AG08395 (cell line): ENCODE results near the gene OR7A10.

Experiments used
- DNase-seq: peaks from one replicate; pipeline ENCODE4 v3.0.0; 2012; ENCODE audit warnings: mixed read lengths, low spot score

Gene OR7A10

DNA sequence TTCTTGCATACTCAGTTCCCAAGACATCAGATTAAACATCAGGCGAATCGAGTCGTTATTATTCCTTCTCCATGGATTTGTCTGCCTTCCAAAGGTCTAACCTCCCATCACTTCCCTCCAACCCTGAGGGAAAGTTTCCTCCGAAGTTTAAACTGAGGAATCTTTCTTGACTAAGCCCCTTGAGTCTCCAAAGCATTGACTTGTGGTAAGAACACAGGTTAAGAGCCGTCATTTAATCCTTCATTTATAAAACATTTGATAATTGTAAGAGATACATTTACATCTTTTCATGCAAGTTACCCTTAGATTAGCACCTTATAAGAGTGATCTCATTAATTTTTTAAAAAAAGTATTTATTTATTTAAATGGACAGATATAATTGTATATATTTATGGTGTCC lies at the start of gene OR7A10:
TSS of gene OR7A10 (minus strand) at position 101 of the 400 bp plus-strand sequence. CDS start 7,045 bp downstream, outside the sequence.
- no peak for DNase-seq

GRCh38 chr19:14890643-14891379 lies 42.1 kb upstream of the OR7A10 start:
- no peak for DNase-seq

GRCh38 chr19:14889994-14890642 lies 41.4 kb upstream of the OR7A10 start:
- no peak for DNase-seq

GRCh38 chr19:14886032-14886431 lies 37.3 kb upstream of the OR7A10 start, which contains the start of gene OR7A17:
Gene OR7A17, minus strand, starts transcription at chr19:14886132. Its CDS starts 4,777 bp downstream, at chr19:14881355.
- no peak for DNase-seq

- peak; percentile 25 for DNase-seq
Observed at GRCh38 chr19:14871619-14872230, 23.0 kb upstream of the OR7A10 start.

GRCh38 chr19:14868497-14868896 lies 19.8 kb upstream of the OR7A10 start:
- DNase-seq = no peak

DNA sequence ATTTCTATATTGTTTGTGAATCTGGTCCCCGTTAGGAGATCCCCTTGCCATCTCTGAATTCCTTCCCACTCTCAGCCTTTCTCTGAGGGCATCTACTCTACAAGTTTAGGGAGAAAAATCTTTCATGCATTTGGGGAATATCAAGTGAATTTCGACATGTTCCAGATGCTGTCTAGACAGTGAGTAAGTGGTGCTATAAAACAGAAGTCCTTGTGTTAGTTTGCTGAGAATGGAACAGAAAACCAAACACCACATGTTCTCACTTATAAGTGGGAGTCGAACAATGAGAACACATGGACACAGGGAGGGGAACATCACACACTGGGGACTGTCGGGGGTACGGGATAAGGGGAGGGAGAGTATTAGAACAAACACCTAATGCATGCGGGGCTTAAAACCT lies 5.1 kb downstream of the OR7A10 start:
- DNase-seq = no peak

DNA sequence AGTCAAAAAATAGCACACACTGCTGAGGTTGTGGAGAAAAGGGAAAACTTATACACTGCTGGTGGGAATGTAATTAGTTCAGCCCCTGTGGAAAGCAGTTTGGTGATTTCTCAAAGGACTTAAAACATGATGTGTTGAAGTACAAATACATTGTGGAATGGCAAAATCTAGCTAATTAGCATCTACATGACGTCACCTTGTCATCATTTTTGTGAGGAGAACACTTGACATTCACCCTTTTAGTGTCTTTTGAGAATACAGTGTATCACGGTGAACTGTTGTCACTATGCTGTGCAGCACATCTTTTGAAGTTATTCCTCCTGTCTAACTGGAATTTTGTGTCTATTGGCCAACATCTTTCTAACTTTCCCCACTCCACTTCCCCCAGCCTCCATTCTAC lies 5.6 kb downstream of the OR7A10 start:
- DNase-seq = no peak

DNA sequence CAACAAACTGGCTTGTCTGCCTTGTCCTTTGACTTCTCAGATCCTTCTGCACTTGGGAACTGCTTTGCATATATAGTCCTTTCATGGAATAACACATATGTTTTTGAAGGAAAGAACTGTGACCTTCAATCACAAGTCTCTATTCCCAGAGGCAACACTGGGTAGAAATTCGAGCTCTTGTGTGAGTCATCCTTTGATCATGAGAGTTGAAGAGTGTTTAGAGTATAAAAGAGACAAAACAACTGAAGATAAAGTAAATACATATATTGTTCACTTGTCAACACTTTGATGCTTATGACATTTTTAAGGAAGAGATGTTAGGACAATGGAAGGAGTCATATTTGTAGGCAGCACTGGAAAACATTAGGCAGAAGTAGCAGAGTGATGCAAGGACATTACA lies 8.5 kb downstream of the OR7A10 start:
- DNase-seq = no peak

DNA sequence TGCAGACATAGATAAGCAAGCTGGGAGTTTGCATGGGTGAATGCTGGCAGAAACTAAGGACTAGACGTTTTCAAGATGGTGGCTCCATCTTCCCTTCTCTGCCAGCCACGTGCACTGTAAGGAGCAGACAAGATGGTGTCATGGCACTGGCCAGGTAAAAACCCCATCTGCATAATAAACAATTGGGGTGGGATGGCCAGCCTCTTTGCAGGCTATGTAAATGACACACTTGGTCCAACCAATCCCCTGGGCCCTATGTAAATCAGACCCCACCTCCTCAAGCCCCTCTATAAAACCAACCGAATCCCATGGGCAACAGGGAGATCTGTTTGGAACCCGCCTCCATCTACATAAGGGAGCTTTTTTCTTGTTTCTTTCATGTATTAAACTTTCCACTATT lies 11.3 kb downstream of the OR7A10 start:
- DNase-seq = no peak

DNA sequence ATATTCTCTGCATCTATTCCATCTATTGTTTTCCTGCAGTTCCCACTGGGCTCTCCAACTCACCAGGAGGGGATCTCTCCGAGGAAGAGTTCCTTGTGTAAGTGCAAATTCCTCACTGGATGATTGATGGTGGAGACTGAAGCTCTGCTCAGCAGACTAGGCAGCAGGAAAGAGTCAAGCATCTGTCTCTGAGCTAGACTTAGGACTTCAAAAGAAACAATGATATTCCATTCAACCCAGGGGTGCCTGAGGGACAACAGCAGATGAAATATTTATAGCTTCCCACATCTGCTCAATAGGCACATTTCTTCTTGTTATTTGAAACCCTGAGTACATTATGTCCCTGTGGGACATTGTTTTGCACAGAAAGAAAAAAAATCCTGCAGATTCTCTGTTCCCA lies 13.7 kb downstream of the OR7A10 start, which contains the start of the genes OR7A5 and OR7C1:
TSS of gene OR7A5 (minus strand) at position 175 of the 400 bp plus-strand sequence. CDS start 6,944 bp downstream, outside the sequence.
TSS of gene OR7C1 (minus strand) at position 175 of the 400 bp plus-strand sequence. CDS start 35,049 bp downstream, outside the sequence.
- DNase-seq = no peak

DNA sequence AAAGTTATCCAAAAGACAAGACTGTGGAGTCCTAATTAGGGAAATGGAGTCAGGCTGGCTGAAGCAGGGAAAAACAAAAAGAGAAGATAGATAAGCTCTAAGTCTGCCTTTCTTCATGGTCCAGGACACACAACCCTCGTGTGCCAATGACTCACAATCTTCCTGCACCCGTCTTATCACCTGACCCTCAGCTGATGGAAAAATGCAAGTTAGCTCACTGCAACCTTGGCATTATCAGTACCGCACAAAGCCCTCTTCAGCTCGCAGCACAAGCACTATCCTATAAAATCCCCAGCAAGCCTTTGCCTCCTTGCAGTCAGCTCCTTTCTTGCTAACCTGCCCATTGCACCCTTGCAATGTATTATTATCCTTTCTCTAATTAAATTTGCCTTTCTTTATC lies 18.0 kb downstream of the OR7A10 start:
- no peak for DNase-seq

DNA sequence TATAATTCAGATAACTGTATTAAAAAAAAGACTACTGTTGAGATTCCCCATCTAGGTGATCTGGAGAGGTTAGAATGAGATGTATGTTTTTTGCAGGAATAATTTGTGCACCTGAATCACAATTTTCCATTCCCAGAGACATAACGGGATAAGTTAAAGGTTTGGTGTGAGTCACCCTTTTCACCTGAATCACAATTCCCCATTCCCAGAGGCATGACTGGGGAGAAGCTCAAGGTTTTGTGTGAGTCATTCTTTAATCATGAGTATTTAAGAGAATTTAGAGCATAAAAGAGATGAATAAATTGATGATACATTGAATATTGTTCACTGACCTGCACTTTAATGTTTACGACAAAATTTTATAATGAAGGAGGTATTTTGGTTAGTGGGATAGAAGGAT lies 22.7 kb downstream of the OR7A10 start:
- DNase-seq = no peak

DNA sequence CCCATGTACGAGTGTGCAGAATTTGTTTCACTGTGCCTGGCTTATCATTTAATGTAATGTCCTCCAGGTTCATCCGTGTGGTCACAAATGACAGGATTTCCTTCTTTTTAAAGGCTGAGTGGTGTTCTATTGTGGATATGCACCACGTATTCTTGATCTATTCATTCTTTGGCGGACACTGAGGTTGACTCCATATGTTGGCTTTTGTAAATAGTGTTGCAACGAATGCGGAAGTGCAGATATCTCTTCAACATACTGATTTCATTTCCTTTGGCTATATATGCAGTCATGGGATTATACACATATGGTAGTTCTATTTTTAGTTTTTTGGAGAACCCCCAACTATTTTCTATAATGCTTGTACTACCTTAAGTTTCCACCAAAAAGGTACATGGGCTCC lies 26.8 kb downstream of the OR7A10 start:
- no peak for DNase-seq

DNA sequence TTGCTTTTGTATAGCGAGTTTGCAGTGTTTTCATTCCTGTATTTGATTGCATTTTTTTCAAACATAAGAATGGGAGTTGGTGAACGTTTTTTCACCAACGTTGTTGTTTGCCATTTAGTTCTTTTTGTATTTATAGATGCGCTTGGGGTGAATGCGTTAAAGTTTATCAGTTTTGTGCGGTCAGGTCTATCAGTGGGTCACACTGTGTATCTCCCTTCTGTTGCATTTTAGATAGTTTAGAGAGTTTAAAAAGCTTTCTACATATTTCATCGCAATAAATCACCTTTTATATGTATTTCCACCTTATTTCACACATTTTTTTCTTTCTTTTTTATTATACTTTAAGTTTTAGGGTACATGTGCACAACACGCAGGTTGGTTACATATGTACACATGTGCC lies 30.1 kb downstream of the OR7A10 start:
- DNase-seq = no peak

- DNase-seq = no peak
Observed at GRCh38 chr19:14817052-14817451, 31.7 kb downstream of the OR7A10 start.

DNA sequence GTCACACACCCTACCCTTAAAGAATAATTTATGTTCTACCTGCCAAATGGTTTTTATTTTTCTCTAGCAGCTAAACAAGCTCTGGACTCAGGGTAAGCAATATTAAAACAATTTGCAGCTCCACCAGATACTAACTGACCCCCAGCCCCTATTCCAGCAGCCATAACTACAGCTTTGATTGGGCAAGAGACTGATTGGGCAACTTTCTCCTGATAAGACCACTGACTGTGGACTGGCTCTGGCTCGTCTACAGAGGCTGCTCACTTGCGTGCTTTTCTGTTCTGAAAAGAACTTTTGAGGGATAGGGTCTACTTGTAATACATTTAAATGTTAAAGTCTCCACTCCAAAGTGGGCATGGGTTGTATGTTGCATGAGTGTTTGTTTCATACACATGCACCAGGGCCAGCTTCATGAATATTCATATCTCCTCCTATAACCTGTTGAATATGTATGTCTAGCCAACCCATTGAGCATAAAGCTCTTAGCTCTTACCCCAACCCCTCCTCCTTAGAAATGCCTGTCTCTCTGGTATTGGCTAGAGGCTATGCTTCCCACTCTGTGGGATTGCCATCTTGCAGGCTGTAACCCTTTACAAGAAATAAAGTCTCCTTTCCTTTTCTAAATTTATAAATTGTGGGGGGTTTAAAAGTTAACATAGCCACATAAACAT lies 33.6 kb downstream of the OR7A10 start:
- DNase-seq = no peak

- no peak for DNase-seq
Observed at GRCh38 chr19:14809272-14810057, 39.3 kb downstream of the OR7A10 start.

DNA sequence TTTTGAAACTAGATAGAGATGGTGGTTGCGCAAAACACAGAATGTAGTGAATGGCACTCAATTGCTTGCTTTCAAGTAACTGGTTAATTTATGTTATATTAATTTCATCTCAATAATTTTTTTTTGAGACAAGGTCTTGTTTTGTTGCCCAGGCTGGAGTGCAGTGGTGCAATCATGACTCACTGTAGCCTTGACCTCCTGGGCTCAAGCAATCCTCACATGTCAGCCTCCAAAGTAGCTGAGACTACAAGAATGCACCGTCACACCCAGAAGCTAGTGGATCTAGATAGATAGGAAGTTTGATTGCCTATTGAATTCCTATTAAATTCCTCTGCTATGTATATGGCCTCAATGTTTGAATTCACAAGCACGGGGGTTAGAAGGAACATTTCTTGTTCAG lies 44.0 kb downstream of the OR7A10 start:
- no peak for DNase-seq

DNA sequence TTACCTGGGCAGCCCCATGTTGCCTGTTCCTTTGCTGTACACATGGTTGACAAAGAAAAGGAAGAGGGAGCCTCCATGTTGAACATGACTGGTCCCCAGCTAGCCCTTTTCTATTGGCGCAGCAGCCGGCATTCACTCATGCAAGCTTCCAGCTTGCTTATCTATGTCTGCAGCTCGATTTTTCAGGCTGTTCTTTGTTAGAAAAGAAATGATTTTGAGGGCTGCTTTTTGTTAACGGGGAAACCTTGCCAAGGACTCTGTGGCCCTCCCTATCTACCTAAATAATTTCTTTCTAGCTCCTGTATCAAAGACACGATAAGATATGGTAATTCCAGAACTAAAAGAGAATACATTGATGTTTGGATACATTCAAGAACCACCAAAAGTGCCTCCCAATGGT lies 50.0 kb downstream of the OR7A10 start:
- no peak for DNase-seq

GRCh38 chr19:14796021-14796420 lies 52.7 kb downstream of the OR7A10 start:
- DNase-seq = no peak
